Activated T-helper 1 cell treated with anti-CD3 and anti-CD28 coated beads, Interleukin-12 subunit alpha, Interleukin-12 subunit beta, Interleukin-2, Interleukin-4 antibody, amounts not matched to agents 30 ng/mL and 10 ng/mL and 1 ng/mL, durations not matched to agents 14 hours and 24 hours and 36 hours (primary cell): Measurements from ENCODE around the gene LBH. TPM values are rescaled to one million over a fixed set of nuclear protein-coding genes. Genes with fewer than 3 reads are reported as not detected.

Experiments
- DNase-seq: peaks from one replicate; pipeline ENCODE4 v3.0.0; 2021; ENCODE audit warnings: low spot score
- H3K27ac Mint-ChIP-seq: one replicate; pipeline ENCODE4 v1.8.0; 2021; ENCODE audit warnings: mild to moderate bottlenecking, mixed read lengths
- H3K27me3 Mint-ChIP-seq: one replicate; pipeline ENCODE4 v1.8.0; 2022; ENCODE audit warnings: mild to moderate bottlenecking, moderate library complexity, mixed read lengths; ENCODE audit not compliant: insufficient read depth
- H3K36me3 Mint-ChIP-seq: one replicate; pipeline ENCODE4 v1.8.0; 2021; ENCODE audit warnings: low read depth, mixed read lengths
- H3K4me1 Mint-ChIP-seq: one replicate; pipeline ENCODE4 v1.8.0; 2021; ENCODE audit warnings: low read depth, mixed read lengths
- H3K4me3 Mint-ChIP-seq: one replicate; pipeline ENCODE4 v1.8.0; 2021; ENCODE audit warnings: mild to moderate bottlenecking, moderate library complexity, mixed read lengths
- H3K9me3 Mint-ChIP-seq: one replicate; pipeline ENCODE4 v1.8.0; 2021; ENCODE audit warnings: mixed read lengths
- intact Hi-C: fragments of 100-400 bp; cut with micrococcal nuclease; formaldehyde crosslinking; loops from one replicate; pipeline ENCODE4 v1.15.1; 2024
- total RNA-seq: library from RNA; stranded (reverse); gene quantifications from 2 replicates; pipeline ENCODE4 v1.2.3, GENCODE V29; 2022

Gene LBH
- total RNA-seq, 1 donor from 2014 or later: 306 TPM

GRCh38 chr2:30232801-30233130 is 1.4 kb downstream of the LBH start:
- no peak for DNase-seq
- peaks cover 7% of the 10 kb centered on the region for H3K27me3 Mint-ChIP-seq
- H3K36me3 Mint-ChIP-seq: peaks cover 50% of the 10 kb centered on the region
- no peaks in the 10 kb centered on the region for H3K9me3 Mint-ChIP-seq
- peaks cover 72% of the 10 kb centered on the region for H3K4me1 Mint-ChIP-seq
- peak overlapping the region; percentile 98 for H3K4me3 Mint-ChIP-seq
- peak overlapping the region; percentile 99 for H3K27ac Mint-ChIP-seq
- intact Hi-C loops: loop anchor here (10.0 kb wide), 1 partner anchor 1338 kb away; the partner anchor contains the start of gene WDR43

DNA sequence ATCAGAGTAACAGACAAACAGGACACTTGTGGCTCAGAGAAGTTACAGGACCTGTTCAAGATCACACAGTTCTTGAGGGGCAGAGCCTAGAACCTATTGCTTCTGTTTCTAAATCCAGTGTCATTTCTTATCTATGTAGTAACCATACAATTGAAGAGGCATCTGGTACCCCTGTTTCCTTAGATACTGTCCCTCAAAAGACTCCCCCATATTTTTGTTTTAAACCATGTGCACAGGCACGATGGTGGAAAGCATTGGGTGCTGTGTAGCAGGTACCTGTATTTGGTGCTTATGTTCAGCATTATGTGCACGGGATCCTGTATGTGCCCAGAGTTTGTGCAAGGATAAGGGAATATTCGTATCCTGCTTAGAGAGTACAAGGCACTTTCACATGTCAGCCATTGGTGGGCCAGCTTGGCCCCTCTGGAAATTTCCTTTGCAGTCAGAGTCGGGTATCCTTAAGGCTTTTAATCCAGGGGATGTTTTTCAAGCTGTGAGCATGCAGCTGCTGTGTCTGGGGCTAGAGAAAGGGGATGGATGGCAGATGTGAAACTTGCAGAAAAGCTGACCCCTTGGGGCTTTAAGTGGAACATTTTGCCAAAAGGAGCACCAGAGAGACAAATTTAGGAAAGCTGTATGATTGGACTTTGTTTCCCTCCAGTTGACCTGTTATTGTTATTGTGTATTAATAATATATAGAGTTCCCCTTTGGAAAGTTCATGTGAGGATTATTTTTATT is 2.1 kb downstream of the LBH start:
- peaks cover 57% of the 10 kb centered on the region for H3K36me3 Mint-ChIP-seq

GRCh38 chr2:30234180-30234971 is 3.0 kb downstream of the LBH start:
- peak; percentile 41 for DNase-seq
- H3K27ac Mint-ChIP-seq: peak overlapping the region; percentile 99
- peaks cover 79% of the 10 kb centered on the region for H3K4me1 Mint-ChIP-seq
- intact Hi-C loops: loop anchor here (1.0 to 10.0 kb wide), 4 partner anchors 8 to 1340 kb away; partner anchors contain the start of gene WDR43
- H3K9me3 Mint-ChIP-seq: peaks cover 4% of the 10 kb centered on the region
- peak overlapping the region; percentile 98 for H3K4me3 Mint-ChIP-seq
- H3K27me3 Mint-ChIP-seq: peaks cover 2% of the 10 kb centered on the region
- H3K36me3 Mint-ChIP-seq: peaks cover 67% of the 10 kb centered on the region

More for the DNA sequence above, 2.1 kb downstream of the LBH start:
- H3K4me1 Mint-ChIP-seq: peaks cover 72% of the 10 kb centered on the region
- peaks cover 3% of the 10 kb centered on the region for H3K27me3 Mint-ChIP-seq
- DNase-seq: no peak
- H3K9me3 Mint-ChIP-seq: no peaks in the 10 kb centered on the region
- H3K27ac Mint-ChIP-seq: peak overlapping the region; percentile 99
- intact Hi-C loops: loop anchor here (1.0 to 10.0 kb wide), 4 partner anchors 7 to 1339 kb away; partner anchors contain the start of gene WDR43
- H3K4me3 Mint-ChIP-seq: peak overlapping the region; percentile 98

GRCh38 chr2:30235008-30235655 is 3.8 kb downstream of the LBH start:
- H3K27ac Mint-ChIP-seq: peak overlapping the region; percentile 99
- intact Hi-C loops: loop anchor here (1.0 to 10.0 kb wide), 8 partner anchors 18 to 1340 kb away; partner anchors contain the start of genes LCLAT1 and WDR43
- DNase-seq: peak; percentile 52
- peaks cover 74% of the 10 kb centered on the region for H3K36me3 Mint-ChIP-seq
- peaks cover 80% of the 10 kb centered on the region for H3K4me1 Mint-ChIP-seq
- peaks cover 2% of the 10 kb centered on the region for H3K27me3 Mint-ChIP-seq
- peaks cover 5% of the 10 kb centered on the region for H3K9me3 Mint-ChIP-seq
- peak overlapping the region; percentile 98 for H3K4me3 Mint-ChIP-seq

GRCh38 chr2:30235859-30236535 is 4.7 kb downstream of the LBH start:
- peaks cover 82% of the 10 kb centered on the region for H3K4me1 Mint-ChIP-seq
- peaks cover 5% of the 10 kb centered on the region for H3K9me3 Mint-ChIP-seq
- H3K27ac Mint-ChIP-seq: peak overlapping the region; percentile 99
- H3K4me3 Mint-ChIP-seq: peak overlapping the region; percentile 98
- no peaks in the 10 kb centered on the region for H3K27me3 Mint-ChIP-seq
- intact Hi-C loops: loop anchor here (1.0 to 10.0 kb wide), 10 partner anchors 17 to 1341 kb away; partner anchors contain the start of genes LCLAT1 and WDR43
- H3K36me3 Mint-ChIP-seq: peaks cover 83% of the 10 kb centered on the region
- peak; percentile 63 for DNase-seq

- Mint-ChIP-seq H3K36me3 (peaks cover 89% of the 10 kb centered on the region), H3K4me3 (peak overlapping the region; percentile 98), H3K27ac (peak overlapping the region; percentile 99), H3K9me3 (peaks cover 5% of the 10 kb centered on the region), H3K27me3 (no peaks in the 10 kb centered on the region), H3K4me1 (peaks cover 83% of the 10 kb centered on the region)
- intact Hi-C loops: loop anchor here (1.0 to 10.0 kb wide), 4 partner anchors 31 to 1342 kb away; partner anchors contain the start of gene WDR43
- no peak for DNase-seq
Observed at GRCh38 chr2:30236591-30237238, 5.4 kb downstream of the LBH start.

DNA sequence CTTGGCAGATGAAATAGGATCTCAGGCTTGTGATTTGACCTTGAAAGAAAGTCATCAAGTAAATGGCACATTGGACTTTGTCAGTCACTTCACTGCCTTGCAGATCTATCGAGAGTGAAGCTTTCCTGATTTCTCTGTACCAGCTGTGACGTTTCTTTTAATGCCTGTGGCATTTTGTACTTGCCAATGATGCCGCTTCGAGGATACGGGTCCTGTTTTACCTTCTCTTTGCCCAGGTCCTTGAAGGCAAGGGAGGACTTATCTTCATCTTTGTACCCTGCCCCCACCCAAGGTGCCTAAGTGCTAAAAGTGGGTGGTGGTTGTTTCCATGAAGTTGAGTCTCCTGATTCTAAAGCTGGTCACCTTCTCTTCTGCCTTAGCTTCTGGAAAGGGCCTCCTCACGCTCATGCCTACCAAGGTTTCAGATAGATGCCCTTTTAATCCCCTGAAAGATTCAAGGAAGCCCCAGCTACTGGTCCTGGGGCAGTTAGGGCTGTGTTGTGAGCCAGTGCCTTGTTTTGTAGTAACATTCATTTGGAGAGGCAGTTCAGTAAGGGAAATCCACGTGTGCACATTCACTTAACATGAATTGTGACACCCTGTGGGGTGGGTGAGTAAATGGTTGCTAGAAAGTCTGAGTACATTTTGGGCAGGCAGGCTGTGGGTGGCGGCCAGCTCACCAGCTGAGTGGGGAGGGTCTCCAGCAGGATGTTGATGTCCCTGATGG is 6.1 kb downstream of the LBH start:
- no peak for DNase-seq
- Mint-ChIP-seq H3K4me3 (peak overlapping the region; percentile 98), H3K27me3 (no peaks in the 10 kb centered on the region), H3K27ac (peak overlapping the region; percentile 99), H3K36me3 (peaks cover 92% of the 10 kb centered on the region), H3K9me3 (peaks cover 5% of the 10 kb centered on the region), H3K4me1 (peaks cover 83% of the 10 kb centered on the region)
- intact Hi-C loops: loop anchor here (5.0 to 10.0 kb wide), 2 partner anchors 240 to 1343 kb away; partner anchors contain the start of gene WDR43

GRCh38 chr2:30237966-30238800 is 6.8 kb downstream of the LBH start:
- H3K27ac Mint-ChIP-seq: peak overlapping the region; percentile 99
- intact Hi-C loops: loop anchor here (5.0 to 10.0 kb wide), 2 partner anchors 239 to 1343 kb away; partner anchors contain the start of gene WDR43
- no peak for DNase-seq
- no peaks in the 10 kb centered on the region for H3K27me3 Mint-ChIP-seq
- H3K4me1 Mint-ChIP-seq: peaks cover 87% of the 10 kb centered on the region
- peaks cover 95% of the 10 kb centered on the region for H3K36me3 Mint-ChIP-seq
- H3K9me3 Mint-ChIP-seq: peaks cover 5% of the 10 kb centered on the region
- H3K4me3 Mint-ChIP-seq: peak overlapping the region; percentile 98

DNA sequence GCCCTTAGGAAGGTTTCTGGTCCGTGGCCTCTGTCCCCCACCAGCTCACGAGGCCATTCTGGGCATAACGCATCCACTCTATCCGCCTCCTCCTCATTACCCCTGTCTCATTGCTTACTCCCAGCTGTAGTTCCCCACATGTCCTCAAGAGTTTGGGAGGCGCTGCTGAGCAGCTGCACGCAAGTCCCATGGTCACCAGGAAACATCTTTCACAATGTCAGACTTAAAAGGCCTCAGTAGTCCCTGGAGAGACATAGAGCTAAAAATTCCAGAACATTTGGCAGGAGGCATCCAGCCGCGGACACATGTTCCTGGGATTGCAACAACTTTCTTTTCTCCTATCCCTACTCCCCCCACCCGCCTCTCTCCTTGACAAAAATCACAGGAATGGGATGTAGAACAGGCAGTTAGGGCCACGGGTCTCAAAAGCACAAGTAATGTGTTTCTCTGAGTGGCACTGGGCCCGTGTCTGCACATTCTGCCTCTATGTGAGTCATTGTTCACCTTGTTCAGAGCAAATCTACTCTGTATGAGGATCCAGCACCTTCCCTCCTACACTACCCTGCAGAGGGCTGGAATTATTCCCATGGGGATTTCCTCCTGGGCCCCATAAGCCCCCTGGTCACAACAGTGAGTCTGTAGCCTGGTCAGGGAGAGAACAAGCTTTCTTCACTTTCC is 8.1 kb downstream of the LBH start:
- H3K4me1 Mint-ChIP-seq: peaks cover 75% of the 10 kb centered on the region
- no peaks in the 10 kb centered on the region for H3K27me3 Mint-ChIP-seq
- peaks cover 93% of the 10 kb centered on the region for H3K36me3 Mint-ChIP-seq
- H3K4me3 Mint-ChIP-seq: peak overlapping the region; percentile 61
- intact Hi-C loops: loop anchor here (1.0 to 10.0 kb wide), 3 partner anchors 8 to 1345 kb away; partner anchors contain the start of gene WDR43
- H3K9me3 Mint-ChIP-seq: peaks cover 5% of the 10 kb centered on the region
- peak; percentile 53 for DNase-seq
- peak overlapping the region; percentile 86 for H3K27ac Mint-ChIP-seq
